CD4-positive, alpha-beta T cell (primary cell): ENCODE results near the gene TVP23A. TPM values are rescaled to one million over a fixed set of nuclear protein-coding genes. Genes with fewer than 3 reads are reported as not detected.

Experiments
- ATAC-seq: fragments of 200-7000 bp; cut with Tn5 transposase; one replicate; pipeline ENCODE4 v1.10.0; 2022; ENCODE audit warnings: mild to moderate bottlenecking; ENCODE audit not compliant: poor library complexity
- CTCF ChIA-PET: fragments of 350-600 bp; sonication (Branson Sonifier 250); formaldehyde crosslinking; loops from one replicate; lab custom pipeline; 2021; ENCODE audit warnings: antibody characterized with exemption, inconsistent platforms; lab: Charles Lee
- POLR2A ChIA-PET: fragments of 350-600 bp; sonication (Branson Sonifier 250); formaldehyde crosslinking; loops from one replicate; lab custom pipeline; 2021; ENCODE audit warnings: antibody characterized with exemption, inconsistent platforms; lab: Charles Lee
- DNase-seq, 14 experiments: peaks; one replicate each; pipeline ENCODE4 v3.0.0-alpha.2; 2013 to 2020; ENCODE audit warnings: mixed read lengths in 2 of 14
- H3K27ac ChIP-seq, 2 donors: one replicate each; pipeline versions ENCODE4 v1.5.1 to v1.7.0; 2013; ENCODE audit warnings: low read length in 2 of 2, low read depth in 1 of 2, mild to moderate bottlenecking in 1 of 2
- H3K27me3 ChIP-seq, 2 experiments: 1 replicate in 1 of 2; 2 replicates in 1 of 2; pipeline versions ENCODE4 v1.6.1 to v1.7.0; 2013; ENCODE audit warnings: low read length in 2 of 2, control low read depth in 1 of 2, mild to moderate bottlenecking in 1 of 2, moderate library complexity in 1 of 2; ENCODE audit not compliant: insufficient read depth in 2 of 2, control insufficient read depth in 1 of 2
- H3K36me3 ChIP-seq: one replicate; pipeline ENCODE4 v1.6.1; 2013; ENCODE audit warnings: low read length, control low read depth; ENCODE audit not compliant: insufficient read depth
- H3K4me1 ChIP-seq: one replicate; pipeline ENCODE4 v1.6.1; 2013; ENCODE audit warnings: low read length, control low read depth; ENCODE audit not compliant: insufficient read depth
- H3K4me3 ChIP-seq: one replicate; pipeline ENCODE4 v1.5.1; 2013; ENCODE audit warnings: mild to moderate bottlenecking, low read length, moderate library complexity
- H3K9me3 ChIP-seq, 2 experiments: 1 replicate in 1 of 2; 2 replicates in 1 of 2; pipeline versions ENCODE4 v1.6.1 to v1.7.0; 2013; ENCODE audit warnings: low read length in 2 of 2, mild to moderate bottlenecking in 2 of 2, control low read depth in 1 of 2, moderate library complexity in 1 of 2; ENCODE audit not compliant: control insufficient read depth in 1 of 2, insufficient read depth in 1 of 2
- H3K27ac Mint-ChIP-seq: one replicate; pipeline ENCODE4 v1.8.0; 2020; ENCODE audit warnings: mixed read lengths
- H3K27me3 Mint-ChIP-seq: one replicate; pipeline ENCODE4 v1.8.0; 2021; ENCODE audit warnings: mixed read lengths
- H3K36me3 Mint-ChIP-seq: one replicate; pipeline ENCODE4 v1.8.0; 2021; ENCODE audit warnings: low read depth, mixed read lengths
- H3K4me1 Mint-ChIP-seq: one replicate; pipeline ENCODE4 v1.8.0; 2021; ENCODE audit warnings: low read depth, mixed read lengths
- H3K4me3 Mint-ChIP-seq: one replicate; pipeline ENCODE4 v1.8.0; 2020; ENCODE audit warnings: mild to moderate bottlenecking, mixed read lengths
- H3K9me3 Mint-ChIP-seq: one replicate; pipeline ENCODE4 v1.8.0; 2020; ENCODE audit warnings: mixed read lengths
- CTCF ChIP-seq: fragments of 200-600 bp; IDR thresholded peaks from one replicate; pipeline ENCODE4 v1.8.0; 2022; ENCODE audit warnings: antibody characterized with exemption, mild to moderate bottlenecking
- intact Hi-C, 2 experiments: fragments of 100-400 bp; cut with DNase I in 1 of 2; cut with micrococcal nuclease in 1 of 2; formaldehyde crosslinking; loops; one replicate each; pipeline versions ENCODE4 v1.15.1 to v1.9.0; 2023 to 2025; cut with DNase I, micrococcal nuclease
- total RNA-seq, 174 experiments: library from RNA in 2 of 174; stranded (reverse) in 2 of 174; gene quantifications; one replicate each; pipeline ENCODE4 v1.2.3 and lab custom pipeline; 2021 to 2026

The TVP23A gene
- total RNA-seq, 2 experiments from 2014 or later = not detected

- no peaks in the 10 kb centered on the region for H3K9me3 Mint-ChIP-seq
- no peaks in the 10 kb centered on the region for H3K27me3 ChIP-seq
- peaks cover 89% of the 10 kb centered on the region for H3K36me3 Mint-ChIP-seq
- no peak for ATAC-seq
- H3K27ac Mint-ChIP-seq = no peak overlapping the region
- intact Hi-C loops = no loop called here
- no peak for TF ChIP-seq CTCF
- no peaks in the 10 kb centered on the region for H3K4me1 Mint-ChIP-seq
- ChIA-PET CTCF (interaction anchor here (0.6 kb wide), 1 partner anchor 9 kb away, joined by 3 read pairs; no protein-coding TSS in a partner anchor), POLR2A (interaction anchor here (0.6 kb wide), 1 partner anchor 1617 kb away, joined by 3 read pairs; no protein-coding TSS in a partner anchor)
- H3K4me3 ChIP-seq = no peak overlapping the region
- no peak overlapping the region for H3K27ac ChIP-seq
- peaks cover 4% of the 10 kb centered on the region for H3K4me1 ChIP-seq
- no peaks in the 10 kb centered on the region for H3K27me3 Mint-ChIP-seq
- H3K36me3 ChIP-seq = peaks cover 93% of the 10 kb centered on the region
- DNase-seq = no peak
- no peak overlapping the region for H3K4me3 Mint-ChIP-seq
- no peaks in the 10 kb centered on the region for H3K9me3 ChIP-seq
Measured at GRCh38 chr16:10756574-10756973, 62.0 kb downstream of the TVP23A start.

GRCh38 chr16:10754941-10755340 lies 63.7 kb downstream of the TVP23A start:
- CTCF ChIA-PET = no interaction called here

GRCh38 chr16:10753670-10754069 lies 64.9 kb downstream of the TVP23A start:
- H3K27ac Mint-ChIP-seq = no peak overlapping the region
- peaks cover 15% of the 10 kb centered on the region for H3K4me1 Mint-ChIP-seq
- H3K36me3 ChIP-seq = peaks cover 90% of the 10 kb centered on the region
- no peak for DNase-seq
- no peak overlapping the region for H3K27ac ChIP-seq
- no peaks in the 10 kb centered on the region for H3K9me3 ChIP-seq
- no peak overlapping the region for H3K4me3 Mint-ChIP-seq
- POLR2A ChIA-PET = no interaction called here
- CTCF ChIA-PET = no interaction called here
- H3K9me3 Mint-ChIP-seq = no peaks in the 10 kb centered on the region
- TF ChIP-seq CTCF = no peak
- no peak overlapping the region for H3K4me3 ChIP-seq
- ATAC-seq = no peak
- no peaks in the 10 kb centered on the region for H3K27me3 ChIP-seq
- H3K4me1 ChIP-seq = peaks cover 4% of the 10 kb centered on the region
- intact Hi-C loops = no loop called here
- peaks cover 85% of the 10 kb centered on the region for H3K36me3 Mint-ChIP-seq
- no peaks in the 10 kb centered on the region for H3K27me3 Mint-ChIP-seq

More at GRCh38 chr16:10754941-10755340, 63.7 kb downstream of the TVP23A start:
- Mint-ChIP-seq H3K4me1 (peaks cover 6% of the 10 kb centered on the region), H3K4me3 (no peak overlapping the region), H3K9me3 (no peaks in the 10 kb centered on the region), H3K27me3 (no peaks in the 10 kb centered on the region), H3K36me3 (peaks cover 85% of the 10 kb centered on the region), H3K27ac (no peak overlapping the region)
- H3K27me3 ChIP-seq = no peaks in the 10 kb centered on the region
- peaks cover 88% of the 10 kb centered on the region for H3K36me3 ChIP-seq
- H3K27ac ChIP-seq = no peak overlapping the region
- no peak for ATAC-seq
- intact Hi-C loops = no loop called here
- H3K9me3 ChIP-seq = no peaks in the 10 kb centered on the region
- POLR2A ChIA-PET = no interaction called here
- no peak for TF ChIP-seq CTCF
- peaks cover 4% of the 10 kb centered on the region for H3K4me1 ChIP-seq
- peak in 1 of 14 experiments; percentile 20 for DNase-seq
- H3K4me3 ChIP-seq = no peak overlapping the region
